ENCODE measurements around the gene B4GALT3. TPM values are rescaled to one million over a fixed set of nuclear protein-coding genes. Genes with fewer than 3 reads are reported as not detected.
A peak's percentile ranks its signal among the peaks of the same experiment; 100 is the strongest.

Gene B4GALT3
- total RNA-seq, 2 experiments from 2014 or later = 36.2 to 41.7 TPM

- H3K27ac ChIP-seq (ENCODE audit: low read depth, low read length, poor library complexity, severe bottlenecking) = peak overlapping the region; percentile 57
- peaks cover 19% of the 10 kb centered on the region for H3K4me1 ChIP-seq (ENCODE audit: insufficient read depth, low read length, poor library complexity, severe bottlenecking)
- POLR2A ChIA-PET = interaction anchor here (0.5 to 3.9 kb wide), 8 partner anchors 11 to 492 kb away, joined by 3 to 23 read pairs (median 4); partner anchors contain the start of genes B4GALT3 and UFC1
- CTCF ChIA-PET (ENCODE audit: unreplicated experiment) = interaction anchor here (0.9 to 2.0 kb wide), 3 partner anchors 27 to 119 kb away, joined by 3 to 5 read pairs (median 4); no protein-coding TSS in a partner anchor
- intact Hi-C loops (cut with micrococcal nuclease; ENCODE audit: unreplicated experiment) = no loop called here
- BruUV-seq (replicated peaks) = no TSS peak
- no peaks in the 10 kb centered on the region for H4K20me1 ChIP-seq (ENCODE audit: insufficient read depth, low read length)
- no peak overlapping the region for H2AFZ ChIP-seq (ENCODE audit: low read length)
- H3K9me3 ChIP-seq (ENCODE audit: low read length) = no peaks in the 10 kb centered on the region
- H3K79me2 ChIP-seq (ENCODE audit: insufficient read depth, low read depth, low read length) = peaks cover 3% of the 10 kb centered on the region; the same call in 1 of the 2 replicates
- TF ChIP-seq CTCF (conservative IDR thresholded peaks at IDR 0.05; ENCODE audit: low read length) (no peak), EZH2phosphoT487 (IDR thresholded peaks at IDR 0.05; ENCODE audit: borderline replicate concordance, low read depth, low read length) (no peak)
- no peaks in the 10 kb centered on the region for H3K9me2 ChIP-seq (ENCODE audit: insufficient read depth, low read length)
- H3K4me3 ChIP-seq (ENCODE audit: low read depth, low read length, poor library complexity, severe bottlenecking) = peak overlapping the region; percentile 79
- no peak for DNase-seq (ENCODE audit: low spot score)
- H3K4me2 ChIP-seq (ENCODE audit: low read length) = peak overlapping the region; percentile 97
- H3K36me3 ChIP-seq (ENCODE audit: insufficient read depth, low read length) = peaks cover 29% of the 10 kb centered on the region; the same call in 1 of the 2 replicates
Observed at GRCh38 chr1:161164901-161165610, 12.3 kb downstream of the B4GALT3 start.

DNA sequence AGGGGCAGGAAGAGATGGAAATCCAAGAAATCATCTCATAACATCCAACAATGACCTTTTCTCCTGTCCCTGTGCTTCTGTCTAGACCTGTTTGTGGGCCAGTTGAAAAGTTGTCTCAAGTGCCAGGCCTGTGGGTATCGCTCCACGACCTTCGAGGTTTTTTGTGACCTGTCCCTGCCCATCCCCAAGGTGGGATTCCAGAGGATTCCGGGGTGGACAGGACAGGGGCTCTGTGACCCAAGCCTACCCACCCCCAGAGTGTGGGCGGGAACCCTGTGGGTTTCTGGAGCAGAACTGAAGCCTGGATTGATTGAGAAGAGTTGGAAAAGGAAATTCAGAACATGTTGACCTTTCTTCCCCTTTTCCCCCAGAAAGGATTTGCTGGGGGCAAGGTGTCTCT, 13.5 kb downstream of the B4GALT3 start:
- ChIA-PET POLR2A (no interaction called here), CTCF (ENCODE audit: unreplicated experiment) (no interaction called here)
- no TSS peak for BruUV-seq (replicated peaks)
- no peak for DNase-seq (ENCODE audit: low spot score)
- no peaks in the 10 kb centered on the region for H4K20me1 ChIP-seq (ENCODE audit: insufficient read depth, low read length)
- H3K9me2 ChIP-seq (ENCODE audit: insufficient read depth, low read length) = no peaks in the 10 kb centered on the region
- intact Hi-C loops (cut with micrococcal nuclease; ENCODE audit: unreplicated experiment) = no loop called here
- H3K4me1 ChIP-seq (ENCODE audit: insufficient read depth, low read length, poor library complexity, severe bottlenecking) = peaks cover 25% of the 10 kb centered on the region
- TF ChIP-seq CTCF (conservative IDR thresholded peaks at IDR 0.05; ENCODE audit: low read length) = no peak
- no peak for TF ChIP-seq EZH2phosphoT487 (IDR thresholded peaks at IDR 0.05; ENCODE audit: borderline replicate concordance, low read depth, low read length)
- no peak overlapping the region for H3K27ac ChIP-seq (ENCODE audit: low read depth, low read length, poor library complexity, severe bottlenecking)
- H2AFZ ChIP-seq (ENCODE audit: low read length) = no peak overlapping the region
- peaks cover 24% of the 10 kb centered on the region; the same call in 1 of the 2 replicates for H3K36me3 ChIP-seq (ENCODE audit: insufficient read depth, low read length)
- H3K79me2 ChIP-seq (ENCODE audit: insufficient read depth, low read depth, low read length) = peaks cover 4% of the 10 kb centered on the region; the same call in 1 of the 2 replicates
- H3K9me3 ChIP-seq (ENCODE audit: low read length) = no peaks in the 10 kb centered on the region
- no peak overlapping the region for H3K4me3 ChIP-seq (ENCODE audit: low read depth, low read length, poor library complexity, severe bottlenecking)
- H3K4me2 ChIP-seq (ENCODE audit: low read length) = no peak overlapping the region

DNA sequence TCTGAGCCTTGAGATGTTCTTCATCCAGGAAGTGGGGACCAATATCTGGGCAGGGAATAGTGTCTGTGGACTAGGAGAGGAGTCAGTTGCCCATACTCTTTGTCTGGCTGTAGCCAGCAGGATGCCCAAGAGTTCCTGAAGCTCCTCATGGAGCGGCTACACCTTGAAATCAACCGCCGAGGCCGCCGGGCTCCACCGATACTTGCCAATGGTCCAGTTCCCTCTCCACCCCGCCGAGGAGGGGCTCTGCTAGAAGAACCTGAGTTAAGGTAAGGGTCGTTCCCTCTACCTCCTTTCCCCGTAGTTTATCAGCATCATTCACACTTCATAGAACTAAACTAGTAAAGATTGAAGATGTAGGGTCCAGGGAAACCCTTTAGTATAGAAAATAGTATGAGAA, 14.5 kb downstream of the B4GALT3 start:
- peaks cover 4% of the 10 kb centered on the region; the same call in 1 of the 2 replicates for H3K79me2 ChIP-seq (ENCODE audit: insufficient read depth, low read depth, low read length)
- no peak overlapping the region for H3K27ac ChIP-seq (ENCODE audit: low read depth, low read length, poor library complexity, severe bottlenecking)
- H3K4me1 ChIP-seq (ENCODE audit: insufficient read depth, low read length, poor library complexity, severe bottlenecking) = peaks cover 31% of the 10 kb centered on the region
- POLR2A ChIA-PET = no interaction called here
- no peak for TF ChIP-seq EZH2phosphoT487 (IDR thresholded peaks at IDR 0.05; ENCODE audit: borderline replicate concordance, low read depth, low read length)
- TF ChIP-seq CTCF (conservative IDR thresholded peaks at IDR 0.05; ENCODE audit: low read length) = no peak
- no peak overlapping the region for H2AFZ ChIP-seq (ENCODE audit: low read length)
- intact Hi-C loops (cut with micrococcal nuclease; ENCODE audit: unreplicated experiment) = no loop called here
- no peaks in the 10 kb centered on the region for H4K20me1 ChIP-seq (ENCODE audit: insufficient read depth, low read length)
- no peak overlapping the region for H3K4me2 ChIP-seq (ENCODE audit: low read length)
- no TSS peak for BruUV-seq (replicated peaks)
- DNase-seq (ENCODE audit: low spot score) = no peak
- H3K9me3 ChIP-seq (ENCODE audit: low read length) = no peaks in the 10 kb centered on the region
- CTCF ChIA-PET (ENCODE audit: unreplicated experiment) = no interaction called here
- peaks cover 33% of the 10 kb centered on the region; the same call in 1 of the 2 replicates for H3K36me3 ChIP-seq (ENCODE audit: insufficient read depth, low read length)
- no peaks in the 10 kb centered on the region for H3K9me2 ChIP-seq (ENCODE audit: insufficient read depth, low read length)
- H3K4me3 ChIP-seq (ENCODE audit: low read depth, low read length, poor library complexity, severe bottlenecking) = no peak overlapping the region

All from OCI-LY7 (cell line).